Stimulated activated CD8-positive, alpha-beta memory T cell treated with anti-CD3 and anti-CD28 coated beads, Interleukin-12 subunit alpha, Interleukin-12 subunit beta, amount 100 ng/mL, for 4 hours (primary cell): ENCODE measurements around the gene SLC7A4.
"Not testable (repeated sequence)": the region's sequence is repeated elsewhere in the genome, so short reads cannot be mapped to it uniquely, and the experiment has no call there.

Source experiments
- DNase-seq: peaks from one replicate; pipeline ENCODE4 v3.0.0-alpha.2; 2020; ENCODE audit warnings: low read depth

The SLC7A4 gene

GRCh38 chr22:21032037-21032867 lies at the start of gene SLC7A4:
Gene SLC7A4, minus strand, starts transcription at chr22:21032561. Its CDS starts 749 bp downstream, at chr22:21031812.
- no peak for DNase-seq

- DNase-seq: no peak
Measured at GRCh38 chr22:21080435-21081137, 48.2 kb upstream of the SLC7A4 start.

GRCh38 chr22:21079493-21079892 lies 47.1 kb upstream of the SLC7A4 start:
- DNase-seq: no peak

GRCh38 chr22:21078916-21079315 lies 46.6 kb upstream of the SLC7A4 start:
- no peak for DNase-seq

- no peak for DNase-seq
Measured at GRCh38 chr22:21077884-21078508, 45.6 kb upstream of the SLC7A4 start.

GRCh38 chr22:21076912-21077625 lies 44.7 kb upstream of the SLC7A4 start:
- DNase-seq: no peak

GRCh38 chr22:21075516-21076138 lies 43.3 kb upstream of the SLC7A4 start:
- DNase-seq: no peak

GRCh38 chr22:21074102-21074715 lies 41.8 kb upstream of the SLC7A4 start:
- no peak for DNase-seq

- DNase-seq: no peak
Measured at GRCh38 chr22:21073482-21073881, 41.1 kb upstream of the SLC7A4 start.

GRCh38 chr22:21073023-21073422 lies 40.7 kb upstream of the SLC7A4 start:
- no peak for DNase-seq

- not testable (repeated sequence) for DNase-seq
Measured at GRCh38 chr22:21071796-21072195, 39.4 kb upstream of the SLC7A4 start.

GRCh38 chr22:21070690-21071615 lies 38.6 kb upstream of the SLC7A4 start:
- DNase-seq: no peak

- DNase-seq: no peak
Measured at GRCh38 chr22:21069375-21069774, 37.0 kb upstream of the SLC7A4 start.

GRCh38 chr22:21068681-21069276 lies 36.4 kb upstream of the SLC7A4 start:
- no peak for DNase-seq

- DNase-seq: no peak
Measured at GRCh38 chr22:21067901-21068680, 35.7 kb upstream of the SLC7A4 start.

GRCh38 chr22:21067075-21067900 lies 34.9 kb upstream of the SLC7A4 start:
- DNase-seq: no peak

- no peak for DNase-seq
Measured at GRCh38 chr22:21064917-21065864, 32.8 kb upstream of the SLC7A4 start.
